Upper lobe of left lung (tissue), 6 donors: ENCODE data around the gene PDE4D. TPM values are rescaled to one million over a fixed set of nuclear protein-coding genes. Genes with fewer than 3 reads are reported as not detected.

Source experiments
- ATAC-seq, 2 donors: fragments of 200-7000 bp; cut with Tn5 transposase; one replicate each; pipeline ENCODE4 v1.9.1; 2022; ENCODE audit warnings: mild to moderate bottlenecking in 2 of 2, moderate library complexity in 2 of 2; ENCODE audit not compliant: low FRiP score in 2 of 2
- DNase-seq, 2 donors: peaks; one replicate each; pipeline ENCODE4 v3.0.0-alpha.2; 2019 to 2020
- H3K27ac ChIP-seq, 4 donors: fragments of 200-600 bp; sonication (generic); one replicate each; pipeline ENCODE4 v1.5.1; 2016 to 2019
- H3K27me3 ChIP-seq, 4 donors: fragments of 200-600 bp; sonication (generic); one replicate each; pipeline ENCODE4 v1.5.1; 2017 to 2019
- H3K36me3 ChIP-seq, 4 donors: fragments of 200-600 bp; sonication (generic); one replicate each; pipeline ENCODE4 v1.5.1; 2016 to 2019
- H3K4me1 ChIP-seq, 4 donors: fragments of 200-600 bp; sonication (generic); one replicate each; pipeline ENCODE4 v1.5.1; 2018 to 2019
- H3K4me3 ChIP-seq, 4 donors: fragments of 200-600 bp; sonication (generic); one replicate each; pipeline ENCODE4 v1.5.1; 2017 to 2019; ENCODE audit warnings: mild to moderate bottlenecking in 2 of 4, moderate library complexity in 1 of 4
- H3K9me3 ChIP-seq, 4 donors: fragments of 200-600 bp; sonication (generic); one replicate each; pipeline ENCODE4 v1.5.1; 2018 to 2019
- EP300 ChIP-seq, 4 donors: sonication (generic); formaldehyde crosslinking; IDR thresholded peaks; one replicate each; pipeline ENCODE4 v1.5.1; 2017; ENCODE audit warnings: antibody characterized with exemption in 4 of 4, control low read depth in 2 of 4
- POLR2A ChIP-seq, 4 donors: fragments of 450-650 bp; IDR thresholded peaks; one replicate each; pipeline ENCODE4 v1.5.1; 2016 to 2017; ENCODE audit warnings: antibody characterized with exemption in 4 of 4, mild to moderate bottlenecking in 2 of 4
- POLR2AphosphoS5 ChIP-seq, 2 donors: sonication (generic); formaldehyde crosslinking; IDR thresholded peaks; one replicate each; pipeline ENCODE4 v1.5.1; 2017; ENCODE audit warnings: antibody characterized with exemption in 2 of 2
- WGBS, 2 donors: methylation state at CpG; one replicate each; pipeline ENCODE4 v1.1.5; 2017 to 2018; 5-methylcytosine and 5-hydroxymethylcytosine counted together
- total RNA-seq, 6 donors: library from RNA; depleted of rRNA in 4 of 6; stranded (reverse); fragments of >200 nt in 4 of 6; gene quantifications; one replicate each; pipeline versions ENCODE4 v1.1.0 to v1.2.1, GENCODE V29; 2016 to 2021
- TF ChIP-seq, protein P1 (sequence below), 6 experiments: fragments of 450-650 bp in 4 of 6; fragments of 200-600 bp in 2 of 6; sonication (generic) in 2 of 6; IDR thresholded peaks; one replicate each; pipeline ENCODE4 v1.5.1; 2016 to 2019; ENCODE audit warnings: antibody characterized with exemption in 6 of 6
- donor health status: DM: no; HTN: no; CAD: no; lungs with moderate emphysema.
- donor health status: DM: no; HTN: yes; CAD: no; lungs with severe emphysema.

PDE4D gene
- total RNA-seq, 6 donors from 2014 or later = 50.4 to 188 (median 84.0) TPM

DNA sequence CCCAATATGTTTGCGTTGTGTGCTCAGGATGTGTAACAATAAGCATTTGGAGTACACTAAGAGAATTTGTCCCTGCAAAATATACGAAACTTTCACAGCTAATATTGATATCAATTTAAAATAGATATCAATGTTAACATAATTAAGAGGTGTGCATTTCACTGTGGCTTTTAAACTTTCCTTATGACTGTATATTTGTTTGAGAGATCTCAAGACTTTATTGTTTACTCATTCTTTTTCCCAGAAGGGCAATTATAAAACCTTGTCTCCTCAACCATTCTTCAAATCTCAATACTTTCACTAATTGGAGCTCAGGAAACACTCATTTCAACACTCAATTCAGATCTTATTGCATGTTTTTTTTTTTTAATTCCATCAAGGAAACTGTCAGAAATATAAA lies 241.1 kb downstream of the PDE4D start:
- 70 to 83% methylated on average over 2 of the region's 2 CpGs for WGBS, 2 donors

DNA sequence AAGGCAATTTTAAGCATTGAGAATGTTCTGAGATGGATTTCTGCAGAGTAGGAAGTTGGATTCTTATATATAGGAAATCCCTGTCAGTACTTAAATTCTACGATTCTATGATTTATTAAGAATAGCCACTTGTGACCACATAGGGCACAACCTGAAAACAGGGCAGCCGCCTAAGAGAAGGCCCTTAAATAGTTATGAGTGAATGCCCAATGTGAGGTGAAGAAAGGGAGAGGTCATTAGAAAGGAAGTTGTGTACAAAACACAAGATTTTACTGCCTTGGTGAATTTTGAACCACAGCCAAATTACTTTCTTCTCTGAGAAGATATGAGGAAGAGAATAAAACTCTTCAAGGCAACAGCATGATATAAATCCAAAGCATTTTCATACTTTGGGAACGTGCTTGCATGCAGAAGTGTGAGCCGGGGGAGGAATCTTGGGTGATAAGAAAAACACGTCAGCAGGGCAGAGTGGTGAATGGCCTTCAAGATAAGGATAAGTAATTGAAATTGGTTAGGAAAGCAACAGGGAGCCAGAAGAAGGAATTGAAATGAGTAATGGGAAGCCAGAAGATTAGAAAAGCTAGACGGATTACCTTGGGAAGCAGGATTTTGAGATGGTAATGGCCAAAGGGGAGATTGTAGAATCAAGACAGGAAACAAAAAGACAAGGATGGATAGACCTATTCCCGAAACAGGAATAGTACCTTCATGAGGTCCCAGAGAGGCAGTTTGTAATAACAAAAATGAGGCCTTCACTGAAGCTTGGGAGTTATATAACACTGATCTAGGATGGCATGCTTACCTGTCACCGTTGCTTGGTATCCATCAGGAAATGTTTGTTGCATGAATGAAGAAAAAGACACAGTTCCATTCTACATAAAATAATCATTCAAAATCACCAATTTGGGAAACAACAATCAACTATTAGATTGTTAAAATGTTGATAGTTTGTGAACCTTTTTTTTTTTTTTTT lies 244.3 kb downstream of the PDE4D start:
- WGBS, 2 donors = 49% methylated on average over 8 of the region's 8 CpGs
- no peaks in the 10 kb centered on the region for H3K9me3 ChIP-seq
- TF ChIP-seq POLR2A (IDR thresholded peaks at IDR 0.05) (no peak), EP300 (IDR thresholded peaks at IDR 0.05) (no peak), POLR2AphosphoS5 (IDR thresholded peaks at IDR 0.05) (no peak)
- TF ChIP-seq, protein P1, sequence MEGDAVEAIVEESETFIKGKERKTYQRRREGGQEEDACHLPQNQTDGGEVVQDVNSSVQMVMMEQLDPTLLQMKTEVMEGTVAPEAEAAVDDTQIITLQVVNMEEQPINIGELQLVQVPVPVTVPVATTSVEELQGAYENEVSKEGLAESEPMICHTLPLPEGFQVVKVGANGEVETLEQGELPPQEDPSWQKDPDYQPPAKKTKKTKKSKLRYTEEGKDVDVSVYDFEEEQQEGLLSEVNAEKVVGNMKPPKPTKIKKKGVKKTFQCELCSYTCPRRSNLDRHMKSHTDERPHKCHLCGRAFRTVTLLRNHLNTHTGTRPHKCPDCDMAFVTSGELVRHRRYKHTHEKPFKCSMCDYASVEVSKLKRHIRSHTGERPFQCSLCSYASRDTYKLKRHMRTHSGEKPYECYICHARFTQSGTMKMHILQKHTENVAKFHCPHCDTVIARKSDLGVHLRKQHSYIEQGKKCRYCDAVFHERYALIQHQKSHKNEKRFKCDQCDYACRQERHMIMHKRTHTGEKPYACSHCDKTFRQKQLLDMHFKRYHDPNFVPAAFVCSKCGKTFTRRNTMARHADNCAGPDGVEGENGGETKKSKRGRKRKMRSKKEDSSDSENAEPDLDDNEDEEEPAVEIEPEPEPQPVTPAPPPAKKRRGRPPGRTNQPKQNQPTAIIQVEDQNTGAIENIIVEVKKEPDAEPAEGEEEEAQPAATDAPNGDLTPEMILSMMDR (IDR thresholded peaks at IDR 0.05) = no peak
- H3K27ac ChIP-seq = no peak overlapping the region
- no peak for DNase-seq
- H3K36me3 ChIP-seq = no peaks in the 10 kb centered on the region
- H3K27me3 ChIP-seq = no peaks in the 10 kb centered on the region
- H3K4me3 ChIP-seq = no peak overlapping the region
- no peak for ATAC-seq
- peaks cover 0 to 6% (median 2%) of the 10 kb centered on the region in 4 donors for H3K4me1 ChIP-seq

More for the DNA sequence above, 241.1 kb downstream of the PDE4D start:
- no peaks in the 10 kb centered on the region for H3K27me3 ChIP-seq
- ATAC-seq (no peak), DNase-seq (no peak)
- TF ChIP-seq POLR2AphosphoS5 (IDR thresholded peaks at IDR 0.05) = no peak
- TF ChIP-seq POLR2A (IDR thresholded peaks at IDR 0.05) = no peak
- TF ChIP-seq EP300 (IDR thresholded peaks at IDR 0.05) = no peak
- TF ChIP-seq, protein P1 (IDR thresholded peaks at IDR 0.05) = no peak
- H3K27ac ChIP-seq = no peak overlapping the region
- H3K4me3 ChIP-seq = no peak overlapping the region
- no peaks in the 10 kb centered on the region for H3K9me3 ChIP-seq
- peaks cover 0 to 6% (median 2%) of the 10 kb centered on the region in 4 donors for H3K4me1 ChIP-seq
- no peaks in the 10 kb centered on the region for H3K36me3 ChIP-seq

DNA sequence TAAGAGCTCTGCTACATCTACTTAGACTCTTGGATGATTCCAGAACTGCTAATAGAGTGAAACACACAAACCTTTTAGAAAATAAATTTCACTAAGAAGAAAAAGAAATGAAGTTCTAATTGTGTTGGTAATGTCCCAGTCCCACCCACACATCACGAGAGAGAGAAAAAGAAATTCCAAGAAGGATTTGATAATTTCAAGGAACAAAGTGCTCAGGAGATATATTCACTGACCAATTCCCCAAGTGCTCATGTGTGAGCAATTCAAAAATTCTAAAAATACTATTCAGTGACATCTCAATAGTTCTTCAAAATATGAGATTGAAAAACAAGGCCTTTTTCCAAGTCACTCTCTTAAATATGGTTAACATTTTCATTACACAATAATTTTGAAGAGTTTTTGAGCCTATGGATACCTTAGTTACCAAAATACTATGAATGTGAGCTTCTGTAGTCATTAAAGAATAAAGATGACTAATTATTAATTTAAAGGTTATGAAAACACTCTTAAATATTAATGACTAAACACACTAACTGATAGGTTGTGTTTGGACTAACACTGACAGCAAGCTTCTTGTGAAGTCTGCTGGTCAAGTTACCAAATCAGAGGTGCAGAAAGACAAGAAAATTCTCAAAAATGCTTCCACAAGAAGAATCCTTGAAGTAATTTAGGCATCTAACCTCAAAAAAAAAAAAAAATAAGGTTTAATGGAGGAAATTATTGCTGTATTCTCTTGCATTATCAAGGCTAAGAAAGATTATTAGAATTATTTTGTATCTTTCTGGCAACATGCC lies 245.3 kb downstream of the PDE4D start:
- Histone ChIP-seq H3K9me3 (no peaks in the 10 kb centered on the region), H3K27me3 (no peaks in the 10 kb centered on the region), H3K27ac (no peak overlapping the region), H3K4me3 (no peak overlapping the region), H3K4me1 (peaks cover 0 to 6% (median 2%) of the 10 kb centered on the region in 4 donors), H3K36me3 (no peaks in the 10 kb centered on the region)
- 62 to 83% methylated on average over 1 of the region's 1 CpG for WGBS, 2 donors
- DNase-seq = no peak
- no peak for TF ChIP-seq EP300 (IDR thresholded peaks at IDR 0.05)
- TF ChIP-seq, protein P1 (IDR thresholded peaks at IDR 0.05) = no peak
- TF ChIP-seq POLR2AphosphoS5 (IDR thresholded peaks at IDR 0.05) = no peak
- no peak for TF ChIP-seq POLR2A (IDR thresholded peaks at IDR 0.05)
- no peak for ATAC-seq

GRCh38 chr5:59645380-59645779 lies 248.1 kb downstream of the PDE4D start:
- ATAC-seq (no peak), DNase-seq (no peak)
- TF ChIP-seq, protein P1 (IDR thresholded peaks at IDR 0.05) = no peak
- TF ChIP-seq POLR2A (IDR thresholded peaks at IDR 0.05) (no peak), POLR2AphosphoS5 (IDR thresholded peaks at IDR 0.05) (no peak), EP300 (IDR thresholded peaks at IDR 0.05) (no peak)
- peaks cover 0 to 6% (median 2%) of the 10 kb centered on the region in 4 donors for H3K4me1 ChIP-seq
- no peak overlapping the region for H3K4me3 ChIP-seq
- H3K27ac ChIP-seq = no peak overlapping the region
- H3K27me3 ChIP-seq = no peaks in the 10 kb centered on the region
- WGBS, 2 donors = 75 to 81% methylated on average over 2 of the region's 2 CpGs
- no peaks in the 10 kb centered on the region for H3K36me3 ChIP-seq
- no peaks in the 10 kb centered on the region for H3K9me3 ChIP-seq
